HEK293 (cell line): ENCODE data around the gene RSBN1L.

Experiments
- CTCF ChIA-PET: fragments of 350-600 bp; formaldehyde crosslinking; extraction: SDS; loops from one replicate; lab custom pipeline; 2021; ENCODE audit warnings: antibody characterized with exemption; lab: Yijun Ruan, JAX
- POLR2A ChIA-PET: fragments of 300-600 bp; formaldehyde crosslinking; extraction: SDS; loops from one replicate; lab custom pipeline; 2020; ENCODE audit warnings: antibody characterized with exemption, inconsistent platforms; lab: Yijun Ruan, JAX
- H3K27ac ChIP-seq: fragments of 200-500 bp; sonication (Bioruptor generic); 2 replicates; pipeline ENCODE4 v1.5.1; 2014; ENCODE audit warnings: low read depth, low read length, control low read depth, inconsistent platforms; ENCODE audit errors: extremely low read depth
- H3K36me3 ChIP-seq, 2 experiments: fragments of 200-500 bp in 1 of 2; sonication (Bioruptor generic) in 1 of 2; 1 replicate in 1 of 2; 2 replicates in 1 of 2; pipeline ENCODE4 v1.5.1; 2014 to 2017; ENCODE audit warnings: inconsistent platforms in 2 of 2, low read length in 2 of 2; ENCODE audit not compliant: control insufficient read depth in 2 of 2, insufficient read depth in 1 of 2
- H3K4me1 ChIP-seq: fragments of 200-500 bp; sonication (Bioruptor generic); 2 replicates; pipeline ENCODE4 v1.5.1; 2014; ENCODE audit warnings: mild to moderate bottlenecking, low read length, inconsistent platforms; ENCODE audit not compliant: control insufficient read depth, insufficient read depth
- H3K4me3 ChIP-seq: 2 replicates; pipeline ENCODE4 v1.5.1; 2011; ENCODE audit warnings: low read depth, mild to moderate bottlenecking, control low read depth, low read length, moderate library complexity
- H3K9me3 ChIP-seq: fragments of 200-500 bp; sonication (Bioruptor generic); 2 replicates; pipeline ENCODE4 v1.5.1; 2014; ENCODE audit warnings: low read depth, low read length, inconsistent platforms; ENCODE audit not compliant: control insufficient read depth, insufficient read depth
- BCL6B ChIP-seq: fragments of 450-650 bp; formaldehyde crosslinking; IDR thresholded peaks from 2 replicates; pipeline ENCODE4 v1.5.1; 2017; ENCODE audit warnings: missing biosample characterization, missing genetic modification characterization
- GLI4 ChIP-seq: fragments of 450-650 bp; formaldehyde crosslinking; IDR thresholded peaks from 2 replicates; pipeline ENCODE4 v1.5.1; 2016; ENCODE audit warnings: missing biosample characterization, missing genetic modification characterization
- GLIS2 ChIP-seq: fragments of 450-650 bp; formaldehyde crosslinking; IDR thresholded peaks from 2 replicates; pipeline ENCODE4 v1.5.1; 2016; ENCODE audit warnings: missing biosample characterization, missing genetic modification characterization
- HOXC10 ChIP-seq: sonication (generic); formaldehyde crosslinking; IDR thresholded peaks from 2 replicates; pipeline ENCODE4 v1.8.1; 2023; ENCODE audit warnings: mild to moderate bottlenecking, missing genetic modification reagents
- OSR2 ChIP-seq: fragments of 450-650 bp; formaldehyde crosslinking; IDR thresholded peaks from 2 replicates; pipeline ENCODE4 v1.5.1; 2016; ENCODE audit warnings: missing biosample characterization, missing genetic modification characterization
- PBX3 ChIP-seq: sonication (generic); formaldehyde crosslinking; IDR thresholded peaks from 2 replicates; pipeline ENCODE4 v1.8.1; 2022; ENCODE audit warnings: mild to moderate bottlenecking, moderate library complexity, missing genetic modification reagents
- PRDM1 ChIP-seq: fragments of 450-650 bp; formaldehyde crosslinking; IDR thresholded peaks from 2 replicates; pipeline ENCODE4; 2016; ENCODE audit warnings: missing biosample characterization, missing genetic modification characterization
- PRDM6 ChIP-seq: fragments of 450-650 bp; formaldehyde crosslinking; IDR thresholded peaks from 2 replicates; pipeline ENCODE4 v1.5.1; 2017; ENCODE audit warnings: missing biosample characterization, missing genetic modification characterization
- YY2 ChIP-seq: fragments of 450-650 bp; formaldehyde crosslinking; IDR thresholded peaks from 2 replicates; pipeline ENCODE4 v1.5.1; 2016; ENCODE audit warnings: missing biosample characterization, missing genetic modification characterization
- ZBTB20 ChIP-seq: fragments of 450-650 bp; formaldehyde crosslinking; IDR thresholded peaks from 2 replicates; pipeline ENCODE4 v1.5.1; 2016; ENCODE audit warnings: missing biosample characterization, missing genetic modification characterization
- ZBTB6 ChIP-seq: fragments of 450-650 bp; formaldehyde crosslinking; IDR thresholded peaks from 2 replicates; pipeline ENCODE4 v1.5.1; 2017; ENCODE audit warnings: missing biosample characterization, missing genetic modification characterization
- ZFP37 ChIP-seq: fragments of 450-650 bp; formaldehyde crosslinking; IDR thresholded peaks from 2 replicates; pipeline ENCODE4 v1.5.1; 2016; ENCODE audit warnings: missing biosample characterization, missing genetic modification characterization
- ZFP41 ChIP-seq: fragments of 450-650 bp; formaldehyde crosslinking; IDR thresholded peaks from 2 replicates; pipeline ENCODE4 v1.5.1; 2016; ENCODE audit warnings: missing biosample characterization, missing genetic modification characterization, borderline replicate concordance
- ZNF121 ChIP-seq: fragments of 450-650 bp; formaldehyde crosslinking; IDR thresholded peaks from 2 replicates; pipeline ENCODE4 v1.5.1; 2016; ENCODE audit warnings: missing biosample characterization, missing genetic modification characterization
- ZNF157 ChIP-seq: fragments of 450-650 bp; formaldehyde crosslinking; IDR thresholded peaks from 2 replicates; pipeline ENCODE4 v1.5.1; 2016; ENCODE audit warnings: missing biosample characterization, missing genetic modification characterization
- ZNF311 ChIP-seq: fragments of 450-650 bp; formaldehyde crosslinking; IDR thresholded peaks from 2 replicates; pipeline ENCODE4 v1.5.1; 2017; ENCODE audit warnings: missing biosample characterization, missing genetic modification characterization, borderline replicate concordance
- ZNF391 ChIP-seq: fragments of 450-650 bp; formaldehyde crosslinking; IDR thresholded peaks from 2 replicates; pipeline ENCODE4 v1.5.1; 2016; ENCODE audit warnings: low read depth, missing biosample characterization, missing genetic modification characterization, borderline replicate concordance
- ZNF426 ChIP-seq: fragments of 450-650 bp; formaldehyde crosslinking; IDR thresholded peaks from 2 replicates; pipeline ENCODE4 v1.5.1; 2017; ENCODE audit warnings: missing biosample characterization, missing genetic modification characterization, mild to moderate bottlenecking, inconsistent platforms, moderate library complexity
- ZNF48 ChIP-seq: fragments of 450-650 bp; formaldehyde crosslinking; IDR thresholded peaks from 2 replicates; pipeline ENCODE4 v1.5.1; 2016; ENCODE audit warnings: missing biosample characterization, missing genetic modification characterization
- ZNF548 ChIP-seq: fragments of 450-650 bp; formaldehyde crosslinking; IDR thresholded peaks from 2 replicates; pipeline ENCODE4 v1.5.1; 2016; ENCODE audit warnings: missing biosample characterization, missing genetic modification characterization
- ZNF664 ChIP-seq: fragments of 450-650 bp; formaldehyde crosslinking; IDR thresholded peaks from 2 replicates; pipeline ENCODE4 v1.5.1; 2016; ENCODE audit warnings: missing biosample characterization, missing genetic modification characterization
- ZNF76 ChIP-seq: fragments of 450-650 bp; formaldehyde crosslinking; IDR thresholded peaks from 2 replicates; pipeline ENCODE4; 2016; ENCODE audit warnings: low read depth, missing biosample characterization, missing genetic modification characterization, borderline replicate concordance
- ZNF777 ChIP-seq: fragments of 450-650 bp; formaldehyde crosslinking; IDR thresholded peaks from 2 replicates; pipeline ENCODE4 v1.5.1; 2017; ENCODE audit warnings: missing biosample characterization, missing genetic modification characterization, borderline replicate concordance
- ZNF843 ChIP-seq: fragments of 450-650 bp; formaldehyde crosslinking; IDR thresholded peaks from 2 replicates; pipeline ENCODE4 v1.5.1; 2016; ENCODE audit warnings: missing biosample characterization, missing genetic modification characterization
- ZSCAN18 ChIP-seq: fragments of 450-650 bp; formaldehyde crosslinking; IDR thresholded peaks from 2 replicates; pipeline ENCODE4 v1.5.1; 2016; ENCODE audit warnings: missing biosample characterization, missing genetic modification characterization

The RSBN1L gene

GRCh38 chr7:77786018-77786417, 89.8 kb downstream of the RSBN1L start (continued):
- TF ChIP-seq GLIS2 (tag by site-specific recombination) (no peak), ZNF777 (no peak), ZNF426 (tag by site-specific recombination) (no peak), ZSCAN18 (no peak), YY2 (tag by site-specific recombination) (no peak), ZBTB20 (tag by site-specific recombination) (no peak), ZFP41 (tag by site-specific recombination) (no peak), PRDM6 (tag by site-specific recombination) (no peak)
- TF ChIP-seq, all 188 proteins: peak for 0

GRCh38 chr7:77786741-77787140, 90.5 kb downstream of the RSBN1L start:
- Histone ChIP-seq H3K9me3 (no peaks in the 10 kb centered on the region), H3K4me3 (no peak overlapping the region), H3K27ac (no peak overlapping the region), H3K4me1 (peaks cover 10% of the 10 kb centered on the region), H3K36me3 (peaks cover 6 to 7% of the 10 kb centered on the region in 2 experiments; a peak in 2 of 3 replicates)
- ChIA-PET CTCF (no interaction called here), POLR2A (no interaction called here)
- 0 out of 2 replicates have a peak, but pooled peaks have one; percentile 35 for TF ChIP-seq ZNF664 (tag by site-specific recombination)
- no peak for TF ChIP-seq ZNF391 (tag by site-specific recombination)

GRCh38 chr7:77788327-77788902, 92.2 kb downstream of the RSBN1L start:
- H3K36me3 ChIP-seq = peaks cover 2 to 3% of the 10 kb centered on the region in 2 experiments; a peak in 2 of 3 replicates
- H3K27ac ChIP-seq = no peak overlapping the region
- H3K4me1 ChIP-seq = peaks cover 12% of the 10 kb centered on the region
- no peak overlapping the region for H3K4me3 ChIP-seq
- ChIA-PET CTCF (no interaction called here), POLR2A (no interaction called here)
- H3K9me3 ChIP-seq = no peaks in the 10 kb centered on the region
- TF ChIP-seq ZNF311 (tag by site-specific recombination) (no peak), BCL6B (tag by site-specific recombination) (no peak), ZNF426 (tag by site-specific recombination) (no peak), ZBTB6 (tag by site-specific recombination) (no peak), ZNF76 (no peak), PBX3 (no peak), ZNF548 (no peak), YY2 (tag by site-specific recombination) (no peak), ZNF843 (tag by site-specific recombination) (no peak), OSR2 (no peak), ZNF48 (tag by site-specific recombination) (no peak), GLI4 (tag by site-specific recombination) (no peak), ZNF121 (tag by site-specific recombination) (no peak), PRDM1 (tag by site-specific recombination) (no peak), ZNF157 (no peak), ZFP37 (tag by site-specific recombination) (no peak), HOXC10 (CRISPR knock-in tag) (no peak)
